ENCODE results near the gene SLC25A19. TPM values are rescaled to one million over a fixed set of nuclear protein-coding genes. Genes with fewer than 3 reads are reported as not detected.

SLC25A19 gene
- total and polyA plus RNA-seq, 9 of the 15 experiments (the other 6 are each of a cell fraction or from before 2014, with no cell fraction given), result 33.4 to 76.6 (median 55.3) TPM

DNA sequence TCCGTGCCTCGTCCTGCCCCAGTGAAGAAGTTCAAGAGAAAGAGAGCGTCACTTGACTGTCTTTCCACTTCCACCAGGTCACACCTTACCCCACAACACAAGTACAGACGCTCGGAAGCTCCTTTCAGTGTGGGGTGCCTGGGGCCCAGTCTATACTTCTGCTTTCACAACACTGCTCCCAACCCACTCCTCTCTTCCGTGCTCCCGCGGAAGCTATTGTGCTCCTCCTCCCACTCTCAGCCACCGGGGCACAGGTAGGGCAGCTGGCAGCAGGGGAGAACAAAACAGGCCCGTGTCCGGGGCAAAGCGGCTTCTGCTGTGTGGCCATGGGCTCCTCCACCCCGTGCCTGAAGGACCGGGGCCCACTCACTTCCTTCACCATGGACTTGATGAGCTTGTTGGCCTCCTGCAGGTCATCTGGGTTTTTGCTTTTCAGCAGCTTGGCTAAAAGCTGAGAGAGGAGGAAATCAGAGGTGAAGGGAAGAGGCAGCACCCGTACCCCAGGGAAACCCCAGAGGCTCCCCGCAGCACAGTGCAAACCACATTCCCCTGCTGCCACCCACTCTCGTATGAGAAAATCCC is 46.7 kb downstream of the SLC25A19 start:
- no peak for FAIRE-seq
- no peaks in the 10 kb centered on the region for H3K9me3 ChIP-seq (replicated peaks; ENCODE audit: control insufficient read depth, insufficient read depth, low read depth, low read length)
- H3K79me2 ChIP-seq (ENCODE audit: control insufficient read depth, insufficient read depth, low read length), result peaks cover 6% of the 10 kb centered on the region; the same call in 1 of the 3 replicates
- intact Hi-C loops (cut with micrococcal nuclease) (no loop called here), in situ Hi-C loops (cut with MboI) (no loop called here)
- BruUV-seq (replicated peaks), result no TSS peak
- no peak overlapping the region for H2AFZ ChIP-seq (ENCODE audit: low read depth, low read length)
- POLR2A ChIA-PET, result interaction anchor here (0.6 to 4.0 kb wide), 5 partner anchors 8 to 301 kb away, joined by 3 to 21 read pairs (median 3); partner anchors contain the start of genes GGA3 and MRPS7
- no peak overlapping the region for H3K4me3 ChIP-seq
- H3K9me1 ChIP-seq (ENCODE audit: control insufficient read depth, insufficient read depth, low read length), result no peaks in the 10 kb centered on the region
- no peak overlapping the region for H3K9ac ChIP-seq (ENCODE audit: insufficient read depth in 1 of 2, low read depth in 2 of 2, low read length in 2 of 2)
- WGBS (ENCODE audit: insufficient coverage, low coverage, missing lambda C conversion rate), result 94% methylated on average over 17 of the region's 17 CpGs
- no peak for DNase-seq (ENCODE audit: extremely low read depth in 1 of 4, low spot score in 3 of 4)
- no peak overlapping the region for H3K4me2 ChIP-seq (ENCODE audit: insufficient read depth, low read length)
- TF ChIP-seq ZNF263 (CRISPR knock-in tag; IDR thresholded peaks at IDR 0.05; ENCODE audit: borderline replicate concordance), result peak; percentile 79
- no peak for TF ChIP-seq ARHGAP35 (IDR thresholded peaks at IDR 0.05; ENCODE audit: partially characterized antibody)
- no peak for TF ChIP-seq NR4A1 (CRISPR knock-in tag; IDR thresholded peaks at IDR 0.05)
- TF ChIP-seq NR4A1 (tag; IDR thresholded peaks at IDR 0.05), result no peak
- peaks cover 27% of the 10 kb centered on the region for H4K20me1 ChIP-seq (replicated peaks; ENCODE audit: control insufficient read depth, insufficient read depth, low read length)
- H3K27me3 ChIP-seq (ENCODE audit: control insufficient read depth in 2 of 2, insufficient read depth in 2 of 2, low read length in 2 of 2), result no peaks in the 10 kb centered on the region
- peaks cover 93% of the 10 kb centered on the region for H3K36me3 ChIP-seq (ENCODE audit: control insufficient read depth, insufficient read depth, low read length)
- CTCF ChIA-PET (ENCODE audit: low intra/inter-chr PET ratio), result interaction anchor here (3.1 kb wide), 1 partner anchor 170 kb away, joined by 20 read pairs; no protein-coding TSS in a partner anchor
- H3K27ac ChIP-seq (ENCODE audit: extremely low read depth, low read depth, low read length), result no peak overlapping the region
- ATAC-seq, result no peak
- H3K4me1 ChIP-seq (replicated peaks in 1 of 2; ENCODE audit: control insufficient read depth in 2 of 2, insufficient read depth in 2 of 2, low read length in 2 of 2), result peaks cover 19 to 46% of the 10 kb centered on the region in 2 experiments

DNA sequence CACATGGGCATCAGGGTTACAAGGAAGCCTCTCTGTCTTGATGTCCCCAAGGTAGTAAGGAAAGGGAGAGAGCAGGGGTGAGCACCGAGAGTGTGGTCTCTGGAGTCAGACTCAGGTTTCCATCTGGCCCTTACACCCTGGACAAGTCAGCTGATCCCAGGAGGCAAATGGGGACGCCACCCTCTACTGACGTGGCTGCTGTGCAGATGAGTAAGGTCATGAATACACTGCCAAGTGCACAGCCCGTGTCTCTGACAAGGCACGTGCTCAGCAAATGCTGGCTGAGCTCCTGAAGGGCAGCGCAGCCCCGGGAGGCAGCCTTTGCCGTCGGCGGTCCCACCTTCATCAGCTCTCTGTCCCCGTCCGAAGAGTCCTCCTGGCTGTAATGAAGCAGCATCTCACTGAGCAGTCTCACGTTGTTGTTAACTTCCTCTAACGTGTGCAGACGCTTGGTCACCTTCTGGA is 47.2 kb downstream of the SLC25A19 start:
- H3K4me2 ChIP-seq (ENCODE audit: insufficient read depth, low read length), result no peak overlapping the region
- ChIA-PET POLR2A (interaction anchor here (0.6 to 4.0 kb wide), 6 partner anchors 9 to 400 kb away, joined by 3 to 21 read pairs (median 3); partner anchors contain the start of genes GGA3, MRPS7 and SLC25A19), CTCF (ENCODE audit: low intra/inter-chr PET ratio) (interaction anchor here (3.1 kb wide), 1 partner anchor 171 kb away, joined by 20 read pairs; no protein-coding TSS in a partner anchor)
- FAIRE-seq (no peak), ATAC-seq (no peak), DNase-seq (ENCODE audit: extremely low read depth in 1 of 4, low spot score in 3 of 4) (no peak)
- peaks cover 4% of the 10 kb centered on the region; the same call in 1 of the 3 replicates for H3K79me2 ChIP-seq (ENCODE audit: control insufficient read depth, insufficient read depth, low read length)
- H3K4me3 ChIP-seq, result no peak overlapping the region
- no peaks in the 10 kb centered on the region for H3K9me1 ChIP-seq (ENCODE audit: control insufficient read depth, insufficient read depth, low read length)
- H3K4me1 ChIP-seq (replicated peaks in 1 of 2; ENCODE audit: control insufficient read depth in 2 of 2, insufficient read depth in 2 of 2, low read length in 2 of 2), result peaks cover 19 to 46% of the 10 kb centered on the region in 2 experiments
- intact Hi-C loops (cut with micrococcal nuclease) (loop anchor here (2.0 kb wide), 1 partner anchor 19 kb away; the partner anchor contains the start of genes GGA3 and MRPS7), in situ Hi-C loops (cut with MboI) (no loop called here)
- no TSS peak for BruUV-seq (replicated peaks)
- no peak overlapping the region for H3K27ac ChIP-seq (ENCODE audit: extremely low read depth, low read depth, low read length)
- H3K9ac ChIP-seq (ENCODE audit: insufficient read depth in 1 of 2, low read depth in 2 of 2, low read length in 2 of 2), result no peak overlapping the region
- no peaks in the 10 kb centered on the region for H3K9me3 ChIP-seq (replicated peaks; ENCODE audit: control insufficient read depth, insufficient read depth, low read depth, low read length)
- H3K36me3 ChIP-seq (ENCODE audit: control insufficient read depth, insufficient read depth, low read length), result peaks cover 96% of the 10 kb centered on the region
- H4K20me1 ChIP-seq (replicated peaks; ENCODE audit: control insufficient read depth, insufficient read depth, low read length), result peaks cover 27% of the 10 kb centered on the region
- 80% methylated on average over 15 of the region's 15 CpGs for WGBS (ENCODE audit: insufficient coverage, low coverage, missing lambda C conversion rate)
- no peaks in the 10 kb centered on the region for H3K27me3 ChIP-seq (ENCODE audit: control insufficient read depth in 2 of 2, insufficient read depth in 2 of 2, low read length in 2 of 2)
- no peak overlapping the region for H2AFZ ChIP-seq (ENCODE audit: low read depth, low read length)
- no peak for TF ChIP-seq SIX5 (IDR thresholded peaks at IDR 0.05; ENCODE audit: borderline replicate concordance in 1 of 2, insufficient read depth in 1 of 2, low read depth in 1 of 2, low read length in 2 of 2)
- no peak for TF ChIP-seq MEIS2 (IDR thresholded peaks at IDR 0.05; ENCODE audit: partially characterized antibody)
- no peak for TF ChIP-seq ELF4 (CRISPR knock-in tag; IDR thresholded peaks at IDR 0.05)
- TF ChIP-seq, protein P1, sequence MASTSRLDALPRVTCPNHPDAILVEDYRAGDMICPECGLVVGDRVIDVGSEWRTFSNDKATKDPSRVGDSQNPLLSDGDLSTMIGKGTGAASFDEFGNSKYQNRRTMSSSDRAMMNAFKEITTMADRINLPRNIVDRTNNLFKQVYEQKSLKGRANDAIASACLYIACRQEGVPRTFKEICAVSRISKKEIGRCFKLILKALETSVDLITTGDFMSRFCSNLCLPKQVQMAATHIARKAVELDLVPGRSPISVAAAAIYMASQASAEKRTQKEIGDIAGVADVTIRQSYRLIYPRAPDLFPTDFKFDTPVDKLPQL (IDR thresholded peaks at IDR 0.05; ENCODE audit: extremely low read depth, insufficient read length), result no peak
- TF ChIP-seq ETV6 (IDR thresholded peaks at IDR 0.05; ENCODE audit: borderline replicate concordance in 1 of 2, low read depth in 2 of 2, low read length in 1 of 2), result no peak
- TF ChIP-seq ETV6 (CRISPR knock-in tag; IDR thresholded peaks at IDR 0.05; ENCODE audit: borderline replicate concordance), result no peak
